ENCODE measurements around the gene MGP.
A peak's percentile ranks its signal among the peaks of the same experiment; 100 is the strongest.

MGP gene

DNA sequence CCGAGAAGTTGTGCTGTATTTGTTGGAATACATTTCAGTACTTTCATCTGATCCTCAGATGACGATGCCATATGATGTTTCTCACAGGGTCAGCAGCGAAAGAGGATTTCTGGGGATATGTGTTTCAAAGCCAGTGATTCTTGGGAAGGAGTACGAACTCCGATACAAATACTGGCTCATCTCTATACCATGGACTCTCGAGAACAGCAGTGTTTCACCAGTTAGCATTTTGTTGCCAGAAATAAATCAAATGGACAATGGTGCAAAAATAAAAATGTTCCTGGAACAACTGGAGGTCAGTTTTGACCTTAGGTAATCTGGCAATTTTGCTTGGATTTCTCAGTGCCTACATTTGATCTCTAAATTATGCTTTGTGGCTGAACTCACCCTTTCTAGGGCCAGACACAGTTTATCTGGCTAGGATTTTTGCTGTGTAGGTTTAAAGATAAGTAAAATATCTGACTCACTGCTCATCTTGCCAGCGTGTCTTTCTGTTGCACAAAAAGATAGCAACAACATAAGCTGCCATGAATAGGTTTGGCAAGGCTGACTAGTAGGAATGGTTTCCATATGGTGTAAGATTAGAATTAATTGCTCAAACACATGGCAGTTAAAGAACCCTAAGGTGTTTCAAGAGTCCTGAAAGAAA lies 11.0 kb upstream of the MGP start:
- in situ Hi-C loops (cut with HindIII; ENCODE audit: low pct_unique_long_range_greater_than_20kb, low sequenced_read_pairs), result no loop called here
- TF ChIP-seq JUND (IDR thresholded peaks at IDR 0.05; ENCODE audit: low read depth), result no peak
- DNase-seq (ENCODE audit: low read depth in 1 of 2, low spot score in 1 of 2), result no peak

DNA sequence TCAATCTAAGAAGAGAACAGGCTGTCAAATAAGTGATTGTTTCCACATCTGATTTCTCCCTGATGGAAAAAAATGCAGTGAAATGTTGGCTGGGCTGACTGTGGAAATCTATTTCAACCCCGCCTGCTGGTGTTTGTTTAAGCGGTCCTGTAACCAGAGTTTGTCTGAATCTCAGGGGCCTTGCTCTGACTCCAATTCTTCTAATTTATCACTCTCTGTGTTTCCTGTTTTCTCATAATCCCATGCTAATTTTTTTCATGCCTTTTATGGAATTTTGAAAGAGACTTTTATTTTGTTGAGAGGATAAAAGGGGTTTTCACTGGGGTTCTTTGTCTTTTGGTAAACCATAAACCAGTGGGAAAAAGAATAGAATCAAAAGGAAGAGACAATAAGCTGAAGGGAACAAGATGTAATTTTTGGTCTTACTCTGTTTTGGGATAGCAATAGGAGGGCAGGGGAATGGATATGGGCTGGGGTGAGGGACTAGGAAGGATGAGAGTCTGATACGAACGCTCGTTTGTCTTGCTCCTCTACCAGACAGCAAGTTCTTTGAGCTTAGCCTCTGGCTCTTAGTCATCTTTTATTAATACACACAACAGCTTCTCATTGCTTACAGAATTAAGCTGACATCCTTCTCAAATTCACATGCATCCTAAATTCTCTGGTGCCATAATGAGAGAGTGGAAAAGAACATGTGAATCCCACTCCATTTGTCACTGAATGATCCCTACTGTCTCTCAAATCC lies 8.0 kb upstream of the MGP start:
- in situ Hi-C loops (cut with HindIII; ENCODE audit: low pct_unique_long_range_greater_than_20kb, low sequenced_read_pairs), result no loop called here
- no peak for DNase-seq (ENCODE audit: low read depth in 1 of 2, low spot score in 1 of 2)
- TF ChIP-seq JUND (IDR thresholded peaks at IDR 0.05; ENCODE audit: low read depth), result no peak

DNA sequence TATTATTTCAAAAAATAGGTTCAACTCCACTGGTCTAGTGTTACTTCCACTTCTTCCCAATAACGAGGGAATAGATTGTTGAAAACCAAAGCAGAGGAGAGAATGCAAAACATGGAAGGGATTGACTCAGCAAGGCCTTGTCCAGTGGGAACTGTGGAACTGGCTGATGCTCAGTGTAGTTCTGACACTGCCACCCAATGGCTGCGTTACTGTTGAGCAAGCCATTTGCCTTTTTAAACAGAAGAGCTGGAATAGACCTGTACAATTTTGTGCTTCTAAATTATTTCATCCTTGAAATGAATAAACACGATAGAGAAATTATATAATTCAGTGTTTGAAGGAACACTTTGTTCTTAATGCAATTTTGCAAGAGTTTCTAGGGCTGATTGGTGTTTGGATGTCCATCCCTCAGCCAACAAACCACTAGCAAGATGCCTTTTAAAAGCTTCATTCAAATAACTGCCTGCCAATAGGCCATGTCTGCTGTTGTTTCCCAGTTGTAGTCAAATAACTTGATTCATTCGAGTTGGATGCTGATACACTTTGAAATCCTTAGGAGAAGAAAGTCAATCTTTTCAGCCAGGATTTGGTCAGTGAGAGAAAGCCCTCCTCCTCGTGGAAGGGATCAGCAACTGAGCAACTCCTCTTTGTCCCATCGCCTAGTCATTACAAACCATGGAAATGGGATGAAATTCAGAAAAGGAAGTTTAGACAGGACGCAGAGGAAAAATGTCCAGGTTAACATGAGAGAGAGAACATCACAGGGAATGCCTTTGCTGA lies 7.3 kb upstream of the MGP start:
- no peak for TF ChIP-seq JUND (IDR thresholded peaks at IDR 0.05; ENCODE audit: low read depth)
- in situ Hi-C loops (cut with HindIII; ENCODE audit: low pct_unique_long_range_greater_than_20kb, low sequenced_read_pairs), result no loop called here
- peak in 1 of 2 experiments; percentile 65 for DNase-seq (ENCODE audit: low read depth in 1 of 2, low spot score in 1 of 2)

DNA sequence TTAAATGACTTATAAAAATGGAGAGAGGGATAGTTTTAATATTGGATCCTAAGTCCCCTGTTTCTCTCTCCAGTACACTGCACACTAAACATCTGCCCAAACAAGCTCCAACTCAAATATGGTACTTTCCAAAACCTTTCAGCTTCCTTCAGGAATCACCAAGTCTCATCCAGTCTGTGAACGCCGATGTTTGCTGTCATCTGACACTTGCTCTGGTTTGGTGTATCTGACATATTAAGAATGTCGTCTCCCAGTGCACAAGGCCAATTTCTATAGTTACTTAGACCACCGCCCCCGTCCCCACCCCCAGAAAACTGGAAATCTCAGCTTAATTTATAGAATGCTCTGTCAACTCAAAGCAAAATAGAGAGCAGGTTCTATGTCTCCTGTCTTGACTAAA lies 5.0 kb upstream of the MGP start:
- in situ Hi-C loops (cut with HindIII; ENCODE audit: low pct_unique_long_range_greater_than_20kb, low sequenced_read_pairs), result no loop called here
- no peak for DNase-seq (ENCODE audit: low read depth in 1 of 2, low spot score in 1 of 2)
- TF ChIP-seq JUND (IDR thresholded peaks at IDR 0.05; ENCODE audit: low read depth), result no peak

DNA sequence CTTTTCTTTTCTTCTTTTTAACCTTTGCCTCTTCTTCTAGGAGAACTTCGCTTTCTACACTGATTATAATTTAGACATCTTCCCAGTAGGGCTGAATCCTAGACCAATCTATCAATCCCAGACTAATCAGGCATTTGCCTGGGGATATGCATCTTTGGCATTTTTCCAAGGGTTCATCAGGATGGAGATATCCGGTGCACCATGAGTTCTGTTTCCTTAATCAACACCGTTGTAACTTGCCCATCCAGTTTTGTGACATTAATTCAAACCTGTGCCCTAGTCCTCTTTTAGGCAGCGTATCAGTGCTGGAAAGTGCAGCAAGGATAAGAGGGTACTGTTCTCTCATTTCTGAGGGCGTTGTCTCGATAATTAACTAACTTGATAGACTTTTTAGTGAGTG lies 617 bp upstream of the MGP start:
- no peak for TF ChIP-seq JUND (IDR thresholded peaks at IDR 0.05; ENCODE audit: low read depth)
- in situ Hi-C loops (cut with HindIII; ENCODE audit: low pct_unique_long_range_greater_than_20kb, low sequenced_read_pairs), result no loop called here
- DNase-seq (ENCODE audit: low read depth in 1 of 2, low spot score in 1 of 2), result peak in 1 of 2 experiments; percentile 66

DNA sequence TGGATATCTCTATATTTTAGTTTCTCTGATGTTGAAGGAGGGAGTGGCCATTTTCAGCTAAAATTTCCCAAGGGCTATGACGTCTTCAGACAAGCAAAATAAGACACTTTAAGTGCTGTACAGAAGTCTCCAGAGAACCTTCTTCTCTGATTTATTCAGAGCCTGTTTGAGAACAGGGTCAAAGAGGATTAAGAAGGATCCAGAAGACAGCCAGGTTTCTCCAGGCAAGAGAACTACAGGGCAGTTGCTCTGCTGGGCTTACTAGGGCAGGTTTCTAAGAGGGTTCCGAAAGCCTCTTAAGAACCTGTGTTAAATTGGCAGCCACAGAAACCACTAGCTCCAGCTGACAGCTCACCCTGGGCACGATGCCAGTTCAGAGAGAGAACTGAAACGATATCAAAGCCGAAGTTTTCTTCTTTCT lies 1.2 kb downstream of the MGP start:
- DNase-seq (ENCODE audit: low read depth in 1 of 2, low spot score in 1 of 2), result peak in 1 of 2 experiments; percentile 57
- in situ Hi-C loops (cut with HindIII; ENCODE audit: low pct_unique_long_range_greater_than_20kb, low sequenced_read_pairs), result no loop called here
- TF ChIP-seq JUND (IDR thresholded peaks at IDR 0.05; ENCODE audit: low read depth), result no peak

DNA sequence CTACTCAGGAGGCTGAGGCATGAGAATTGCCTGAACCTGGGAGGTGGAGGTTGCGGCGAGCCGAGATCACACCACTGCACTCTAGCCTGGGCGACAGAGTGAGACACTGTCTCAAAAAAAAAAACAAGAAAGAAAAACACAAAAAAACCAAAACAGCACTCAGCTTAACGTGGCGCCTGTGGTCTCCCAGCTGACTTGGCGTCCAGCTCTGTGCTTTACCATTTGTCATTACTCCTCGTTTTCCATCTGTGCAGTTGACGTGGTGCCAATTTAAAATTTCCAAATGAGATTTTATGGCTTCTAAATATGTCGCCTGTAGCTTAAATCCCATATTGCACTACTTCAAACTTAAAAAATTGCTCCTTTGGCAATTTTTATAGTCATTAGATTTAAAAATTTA lies 2.0 kb downstream of the MGP start:
- DNase-seq (ENCODE audit: low read depth in 1 of 2, low spot score in 1 of 2), result no peak
- in situ Hi-C loops (cut with HindIII; ENCODE audit: low pct_unique_long_range_greater_than_20kb, low sequenced_read_pairs), result no loop called here
- TF ChIP-seq JUND (IDR thresholded peaks at IDR 0.05; ENCODE audit: low read depth), result no peak

DNA sequence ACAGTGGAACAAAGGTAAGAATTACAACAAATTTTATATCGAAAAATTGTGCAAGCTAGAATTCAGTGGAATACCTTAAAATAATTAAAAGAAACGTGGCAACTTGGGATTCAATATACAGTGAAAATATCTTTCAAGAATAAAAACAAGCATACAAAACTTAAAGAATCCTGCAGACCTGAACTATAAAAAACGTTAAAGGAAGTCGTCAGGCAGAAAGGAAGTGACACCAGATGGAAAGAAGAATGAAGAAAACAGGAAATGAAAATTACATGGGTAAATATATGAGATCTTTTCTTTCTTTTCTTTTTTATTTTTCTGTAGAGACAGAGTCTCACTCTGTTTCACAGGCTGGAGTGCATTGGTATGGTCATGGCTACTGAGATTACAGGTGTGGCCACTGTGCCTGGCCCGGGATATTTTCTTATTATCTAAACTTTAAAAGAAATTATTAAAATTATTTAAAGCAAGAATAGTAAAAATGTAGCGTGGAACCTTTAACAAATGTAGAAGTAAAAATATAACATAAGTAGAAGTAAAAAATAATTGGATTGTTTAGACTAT lies 4.7 kb downstream of the MGP start:
- no peak for TF ChIP-seq JUND (IDR thresholded peaks at IDR 0.05; ENCODE audit: low read depth)
- DNase-seq (ENCODE audit: low read depth in 1 of 2, low spot score in 1 of 2), result no peak
- in situ Hi-C loops (cut with HindIII; ENCODE audit: low pct_unique_long_range_greater_than_20kb, low sequenced_read_pairs), result no loop called here

DNA sequence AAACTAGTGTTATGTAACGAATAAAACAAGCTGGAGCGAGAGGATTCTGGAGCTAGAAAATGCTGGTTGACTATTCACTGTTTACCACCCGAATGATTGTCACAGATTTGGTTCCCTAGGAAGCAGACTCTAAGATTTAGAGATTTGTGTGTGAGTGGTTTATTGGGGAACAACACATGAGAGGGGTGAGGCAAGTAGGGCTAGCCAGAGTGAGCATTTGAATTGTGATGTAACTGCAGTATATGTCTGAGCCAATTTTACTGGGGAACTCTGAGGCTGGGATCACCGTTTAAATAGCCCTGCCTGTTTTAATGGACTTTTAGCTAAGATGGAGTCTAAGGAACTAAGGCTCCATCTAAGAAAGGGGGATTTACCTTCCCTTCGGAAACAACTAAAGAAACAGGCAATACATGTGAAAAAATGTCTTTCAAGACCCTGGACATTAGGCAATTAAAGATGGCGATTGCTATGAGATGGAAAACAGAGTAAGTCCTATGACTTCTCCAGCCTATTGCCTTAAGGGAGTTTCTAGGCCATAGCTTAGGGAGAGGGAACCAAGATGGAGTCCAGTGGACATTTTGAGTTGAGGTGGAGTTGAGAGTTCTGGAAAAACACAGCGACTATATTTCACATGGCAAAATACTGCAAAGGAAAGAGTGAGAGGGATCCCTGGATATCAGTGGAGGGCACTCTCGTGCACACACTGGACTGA lies 6.3 kb downstream of the MGP start:
- peak in 1 of 2 experiments; percentile 69 for DNase-seq (ENCODE audit: low read depth in 1 of 2, low spot score in 1 of 2)
- 0 out of 2 replicates have a peak, but pooled peaks have one; percentile 19 for TF ChIP-seq JUND (IDR thresholded peaks at IDR 0.05; ENCODE audit: low read depth)
- in situ Hi-C loops (cut with HindIII; ENCODE audit: low pct_unique_long_range_greater_than_20kb, low sequenced_read_pairs), result no loop called here

DNA sequence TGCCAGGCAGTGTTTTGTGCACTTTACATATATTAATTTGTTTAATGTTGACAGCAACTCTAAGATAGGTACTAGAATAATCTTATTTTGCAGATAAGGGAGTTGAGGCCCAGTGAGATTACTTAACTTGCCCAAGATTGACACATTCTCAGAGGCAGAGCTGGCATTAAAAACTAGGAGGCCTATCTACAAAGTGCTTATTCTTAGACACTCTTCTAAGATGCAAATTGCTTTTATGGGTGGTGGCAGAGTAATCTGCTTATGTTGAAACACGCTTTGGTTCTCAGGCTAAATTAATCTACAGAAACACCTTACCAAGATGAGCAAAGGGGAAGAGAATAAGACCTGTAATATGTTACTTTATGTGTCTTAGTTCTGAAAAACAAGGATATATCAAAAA lies 7.2 kb downstream of the MGP start:
- no peak for DNase-seq (ENCODE audit: low read depth in 1 of 2, low spot score in 1 of 2)
- in situ Hi-C loops (cut with HindIII; ENCODE audit: low pct_unique_long_range_greater_than_20kb, low sequenced_read_pairs), result no loop called here
- TF ChIP-seq JUND (IDR thresholded peaks at IDR 0.05; ENCODE audit: low read depth), result no peak

DNA sequence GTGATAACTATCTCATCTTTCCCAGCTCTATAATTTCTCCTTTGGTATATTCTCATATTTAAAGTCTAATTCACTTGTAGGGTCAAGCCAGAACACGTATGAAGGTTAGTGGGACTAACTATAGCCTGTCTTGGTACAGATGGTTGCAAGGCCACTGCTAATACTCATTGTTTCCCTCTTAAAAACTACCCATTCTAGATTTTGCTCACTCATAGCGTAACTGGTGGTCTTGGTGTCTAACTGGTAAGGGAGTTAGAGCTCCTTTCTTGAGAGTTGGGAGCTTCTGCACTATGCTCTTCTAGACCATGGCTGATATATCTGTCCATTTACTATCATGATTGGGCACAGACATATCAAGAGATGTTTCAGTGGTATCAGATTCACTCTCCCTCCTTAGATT lies 8.8 kb downstream of the MGP start:
- DNase-seq (ENCODE audit: low read depth in 1 of 2, low spot score in 1 of 2), result no peak
- no peak for TF ChIP-seq JUND (IDR thresholded peaks at IDR 0.05; ENCODE audit: low read depth)
- in situ Hi-C loops (cut with HindIII; ENCODE audit: low pct_unique_long_range_greater_than_20kb, low sequenced_read_pairs), result no loop called here

DNA sequence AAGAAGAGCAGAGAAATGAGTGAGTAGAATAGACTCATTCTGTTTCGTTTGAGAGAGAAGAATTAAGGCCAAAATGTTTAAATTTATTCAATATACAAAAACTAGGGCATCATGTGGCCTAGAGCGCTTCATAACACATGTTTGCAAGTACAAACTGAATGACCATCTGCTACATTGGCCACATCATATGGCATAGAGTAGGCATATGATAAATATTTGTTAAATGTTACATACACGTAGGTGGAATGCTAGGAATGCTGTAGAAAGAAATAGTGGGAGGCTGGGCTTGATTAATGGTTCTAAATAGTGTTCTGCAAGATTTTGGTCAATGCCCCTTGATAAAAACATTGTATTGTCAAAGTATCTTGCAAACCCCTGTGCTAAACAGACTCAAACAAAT lies 10.8 kb downstream of the MGP start:
- TF ChIP-seq JUND (IDR thresholded peaks at IDR 0.05; ENCODE audit: low read depth), result no peak
- in situ Hi-C loops (cut with HindIII; ENCODE audit: low pct_unique_long_range_greater_than_20kb, low sequenced_read_pairs), result no loop called here
- DNase-seq (ENCODE audit: low read depth in 1 of 2, low spot score in 1 of 2), result no peak

Data from T47D (cell line).